MM.1S (cell line): ENCODE measurements around the gene FIBCD1.

Experiments used
- DNase-seq: peaks from one replicate; pipeline ENCODE4 v3.0.0-alpha.2; 2015
- H2AFZ ChIP-seq: fragments of 300-600 bp; sonication (generic); 2 replicates; pipeline ENCODE4 v1.6.0; 2016; ENCODE audit warnings: antibody characterized with exemption, low read length
- H3F3A ChIP-seq: fragments of 300-600 bp; sonication (generic); 2 replicates; pipeline ENCODE4 v1.6.1; 2016; ENCODE audit warnings: mild to moderate bottlenecking, antibody characterized with exemption, low read length, moderate library complexity, mixed read lengths; ENCODE audit not compliant: insufficient read depth
- H3K27ac ChIP-seq: fragments of 300-600 bp; sonication (generic); 2 replicates; pipeline ENCODE4 v1.5.1; 2016; ENCODE audit warnings: mild to moderate bottlenecking, low read length
- H3K27me3 ChIP-seq: fragments of 300-600 bp; sonication (generic); replicated peaks from 2 replicates; pipeline ENCODE4 v1.6.0; 2016; ENCODE audit warnings: low read length; ENCODE audit not compliant: insufficient read depth
- H3K36me3 ChIP-seq: fragments of 300-600 bp; sonication (generic); replicated peaks from 2 replicates; pipeline ENCODE4 v1.6.1; 2016; ENCODE audit warnings: mild to moderate bottlenecking, low read length, mixed read lengths; ENCODE audit not compliant: insufficient read depth
- H3K4me1 ChIP-seq: fragments of 300-600 bp; sonication (generic); 2 replicates; pipeline ENCODE4 v1.6.1; 2016; ENCODE audit warnings: low read length, mixed read lengths
- H3K4me2 ChIP-seq: fragments of 300-600 bp; sonication (generic); 2 replicates; pipeline ENCODE4 v1.6.0; 2016; ENCODE audit warnings: low read depth, low read length
- H3K4me3 ChIP-seq: fragments of 300-600 bp; sonication (generic); 2 replicates; pipeline ENCODE4 v1.5.1; 2016; ENCODE audit warnings: low read length, mixed read lengths
- H3K79me2 ChIP-seq: fragments of 300-600 bp; sonication (generic); 2 replicates; pipeline ENCODE4 v1.6.1; 2016; ENCODE audit warnings: mixed run types, low read length, mixed read lengths
- H3K9ac ChIP-seq: fragments of 300-600 bp; sonication (generic); 2 replicates; pipeline ENCODE4 v1.6.1; 2016; ENCODE audit warnings: low read length, mixed read lengths
- H3K9me2 ChIP-seq: fragments of 300-600 bp; sonication (generic); replicated peaks from 2 replicates; pipeline ENCODE4 v1.6.1; 2016; ENCODE audit warnings: mild to moderate bottlenecking, low read length, mixed read lengths; ENCODE audit not compliant: insufficient read depth
- H3K9me3 ChIP-seq: fragments of 300-600 bp; sonication (generic); replicated peaks from 2 replicates; pipeline ENCODE4 v1.6.1; 2016; ENCODE audit warnings: mild to moderate bottlenecking, low read length, mixed read lengths; ENCODE audit not compliant: insufficient read depth
- H4K20me1 ChIP-seq: fragments of 300-600 bp; sonication (generic); 2 replicates; pipeline ENCODE4 v1.6.1; 2016; ENCODE audit warnings: mild to moderate bottlenecking, low read length, moderate library complexity, mixed read lengths; ENCODE audit not compliant: insufficient read depth
- CTCF ChIP-seq: fragments of 300-600 bp; sonication (generic); IDR thresholded peaks from 2 replicates; pipeline ENCODE4 v1.5.1; 2016; ENCODE audit warnings: antibody characterized with exemption, low read length, mixed read lengths
- EZH2 ChIP-seq: fragments of 300-600 bp; sonication (generic); optimal IDR thresholded peaks from 2 replicates; pipeline ENCODE3; 2017; ENCODE audit warnings: low read depth, mild to moderate bottlenecking, antibody characterized with exemption, low read length, mixed read lengths
- EZH2phosphoT487 ChIP-seq: fragments of 300-600 bp; sonication (generic); IDR thresholded peaks from 2 replicates; pipeline ENCODE4 v1.6.1; 2018; ENCODE audit warnings: antibody characterized with exemption, low read length

FIBCD1 gene

GRCh38 chr9:130985029-130985428 lies 46.0 kb upstream of the FIBCD1 start:
- no peaks in the 10 kb centered on the region for H3K79me2 ChIP-seq
- DNase-seq = no peak
- H3K9me2 ChIP-seq = no peaks in the 10 kb centered on the region
- H3F3A ChIP-seq = no peaks in the 10 kb centered on the region
- H3K4me1 ChIP-seq = no peaks in the 10 kb centered on the region
- H3K36me3 ChIP-seq = no peaks in the 10 kb centered on the region
- H3K4me3 ChIP-seq = no peak overlapping the region
- no peak overlapping the region for H3K9ac ChIP-seq
- no peaks in the 10 kb centered on the region for H3K9me3 ChIP-seq
- no peak overlapping the region for H3K27ac ChIP-seq
- no peak for TF ChIP-seq EZH2
- no peak for TF ChIP-seq EZH2phosphoT487
- no peak for TF ChIP-seq CTCF
- no peaks in the 10 kb centered on the region for H4K20me1 ChIP-seq
- no peak overlapping the region for H2AFZ ChIP-seq
- peaks cover 100% of the 10 kb centered on the region for H3K27me3 ChIP-seq
- H3K4me2 ChIP-seq = no peak overlapping the region

- no peaks in the 10 kb centered on the region for H3K36me3 ChIP-seq
- H3K9me3 ChIP-seq = no peaks in the 10 kb centered on the region
- TF ChIP-seq CTCF = no peak
- TF ChIP-seq EZH2phosphoT487 = no peak
- no peak for TF ChIP-seq EZH2
- no peaks in the 10 kb centered on the region for H3K79me2 ChIP-seq
- no peak overlapping the region for H3K4me2 ChIP-seq
- H3K4me3 ChIP-seq = no peak overlapping the region
- H3F3A ChIP-seq = no peaks in the 10 kb centered on the region
- no peaks in the 10 kb centered on the region for H4K20me1 ChIP-seq
- no peak for DNase-seq
- H2AFZ ChIP-seq = no peak overlapping the region
- H3K9me2 ChIP-seq = no peaks in the 10 kb centered on the region
- no peak overlapping the region for H3K9ac ChIP-seq
- no peaks in the 10 kb centered on the region for H3K4me1 ChIP-seq
- H3K27me3 ChIP-seq = peaks cover 100% of the 10 kb centered on the region
- H3K27ac ChIP-seq = no peak overlapping the region
These were observed 45.5 kb upstream of the FIBCD1 start for GRCh38 chr9:130984521-130984920.

GRCh38 chr9:130983970-130984369 lies 44.9 kb upstream of the FIBCD1 start:
- H2AFZ ChIP-seq = no peak overlapping the region
- no peaks in the 10 kb centered on the region for H3K4me1 ChIP-seq
- no peaks in the 10 kb centered on the region for H3K9me2 ChIP-seq
- no peaks in the 10 kb centered on the region for H4K20me1 ChIP-seq
- H3K4me2 ChIP-seq = no peak overlapping the region
- H3K36me3 ChIP-seq = no peaks in the 10 kb centered on the region
- peaks cover 100% of the 10 kb centered on the region for H3K27me3 ChIP-seq
- H3K79me2 ChIP-seq = no peaks in the 10 kb centered on the region
- TF ChIP-seq CTCF = no peak
- TF ChIP-seq EZH2phosphoT487 = no peak
- no peak for TF ChIP-seq EZH2
- no peak overlapping the region for H3K9ac ChIP-seq
- no peaks in the 10 kb centered on the region for H3F3A ChIP-seq
- no peak overlapping the region for H3K27ac ChIP-seq
- no peaks in the 10 kb centered on the region for H3K9me3 ChIP-seq
- H3K4me3 ChIP-seq = no peak overlapping the region
- no peak for DNase-seq

- Histone ChIP-seq H3K79me2 (no peaks in the 10 kb centered on the region), H3K4me1 (no peaks in the 10 kb centered on the region), H3K27ac (no peak overlapping the region), H3K36me3 (no peaks in the 10 kb centered on the region), H3K9ac (no peak overlapping the region), H3K27me3 (peaks cover 100% of the 10 kb centered on the region), H3K4me2 (no peak overlapping the region), H3K9me3 (no peaks in the 10 kb centered on the region), H2AFZ (no peak overlapping the region), H4K20me1 (no peaks in the 10 kb centered on the region), H3F3A (no peaks in the 10 kb centered on the region), H3K4me3 (no peak overlapping the region), H3K9me2 (no peaks in the 10 kb centered on the region)
- TF ChIP-seq EZH2 = no peak
- no peak for TF ChIP-seq EZH2phosphoT487
- no peak for TF ChIP-seq CTCF
- no peak for DNase-seq
These were observed 44.3 kb upstream of the FIBCD1 start for GRCh38 chr9:130983359-130983670.
